ENCODE results near the gene IQCF6.
"Not testable (repeated sequence)": the region's sequence is repeated elsewhere in the genome, so short reads cannot be mapped to it uniquely, and the experiment has no call there.

Gene IQCF6

DNA sequence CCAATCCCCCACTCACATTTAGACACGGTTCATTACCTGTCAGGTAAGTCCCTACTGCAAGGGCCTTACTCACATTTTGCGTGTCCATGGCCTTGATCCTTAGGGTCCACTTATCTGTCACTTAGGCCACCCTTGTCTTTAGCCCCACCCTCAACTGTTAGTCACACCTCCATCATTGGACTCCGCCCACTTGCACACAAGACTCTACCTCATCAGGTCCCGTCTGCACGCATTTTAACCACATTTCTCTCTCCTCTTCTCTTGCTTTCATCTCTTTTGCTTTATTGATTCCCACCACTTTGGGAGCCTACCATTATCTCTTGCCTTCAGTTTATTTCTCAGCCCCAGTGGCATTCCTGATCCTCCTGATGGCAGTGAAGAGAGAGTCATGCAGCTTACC, at the start of gene IQCF6:
Gene IQCF6 (minus strand): TSS at position 101 of the 400 bp plus-strand sequence. CDS start 13 bp downstream, at position 88.
- no peak for DNase-seq (ENCODE audit: low read depth in 2 of 3, low spot score in 2 of 3)

DNA sequence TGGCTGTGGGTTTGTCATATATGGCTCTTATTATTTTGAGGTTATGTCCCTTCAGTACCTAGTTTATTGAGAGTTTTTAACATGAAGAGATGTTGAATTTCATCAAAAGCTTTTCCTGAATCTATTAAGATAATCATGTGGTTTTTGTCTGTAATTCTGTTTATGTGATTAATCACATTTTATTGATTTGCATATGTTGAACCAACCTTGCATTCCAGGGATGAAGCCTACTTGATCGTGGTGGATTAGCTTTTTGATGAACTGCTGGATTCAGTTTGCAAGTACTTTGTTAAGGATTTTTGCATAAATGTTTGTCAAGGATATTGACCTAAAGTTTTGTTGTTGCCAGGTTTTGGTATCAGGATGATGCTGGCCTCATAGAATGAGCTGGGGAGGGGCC, 49.3 kb upstream of the IQCF6 start:
- DNase-seq (ENCODE audit: low read depth in 2 of 3, low spot score in 2 of 3) = no peak

DNA sequence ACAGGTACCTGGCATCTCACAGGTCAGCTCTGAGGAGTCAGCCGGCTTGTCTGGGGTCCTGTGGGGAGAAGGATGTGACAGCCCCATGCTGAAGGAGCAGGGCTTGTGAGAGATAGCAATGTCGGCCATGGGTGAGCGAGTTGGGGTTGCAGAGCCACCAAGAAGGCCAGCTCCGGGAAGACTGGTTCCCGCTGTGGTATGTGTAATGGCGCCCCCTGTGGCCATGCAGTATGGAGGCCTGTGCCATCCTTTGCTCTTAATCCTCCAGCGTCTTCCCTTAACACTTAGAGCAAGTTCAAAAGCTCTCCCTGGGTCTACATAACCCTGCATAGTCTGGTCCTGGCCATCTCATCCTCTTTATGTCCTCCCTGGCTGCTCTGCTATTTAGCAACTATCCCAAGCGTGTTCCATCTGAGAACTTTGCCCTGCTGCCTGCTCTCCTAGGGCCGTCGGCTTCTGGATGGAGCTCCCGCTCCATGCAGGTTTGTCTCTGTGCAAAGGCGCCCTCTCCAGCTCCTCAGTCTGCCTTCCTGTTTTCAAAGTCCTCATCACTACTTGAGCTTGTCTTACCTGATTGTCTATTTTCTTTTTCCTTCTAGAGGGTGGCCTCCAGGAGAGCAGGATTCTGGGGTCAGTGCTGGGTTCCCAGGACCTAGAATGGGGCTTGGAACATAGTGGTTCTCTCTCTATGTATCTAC, 40.8 kb upstream of the IQCF6 start:
- no peak for DNase-seq (ENCODE audit: low read depth in 2 of 3, low spot score in 2 of 3)

DNA sequence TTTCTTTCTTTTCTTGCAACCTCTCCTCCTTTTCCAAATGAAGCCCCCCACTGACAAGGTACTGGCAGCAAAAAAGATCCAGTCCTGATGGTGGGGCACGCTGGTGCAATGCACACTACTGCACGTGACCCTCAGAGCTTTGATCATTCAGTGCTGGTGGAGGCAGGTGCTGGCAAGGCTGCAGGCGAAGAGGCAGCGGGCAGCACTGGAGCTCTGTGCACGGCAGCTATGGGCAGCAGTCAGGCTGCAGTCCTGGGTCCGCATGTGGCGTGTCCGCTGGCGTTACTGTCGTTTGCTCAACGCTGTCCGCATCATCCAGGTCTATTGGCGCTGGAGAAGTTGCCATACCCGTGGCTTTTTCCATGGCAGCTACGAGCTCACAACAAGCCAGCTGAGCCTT, 40.1 kb upstream of the IQCF6 start:
- DNase-seq (ENCODE audit: low read depth in 2 of 3, low spot score in 2 of 3) = no peak

DNA sequence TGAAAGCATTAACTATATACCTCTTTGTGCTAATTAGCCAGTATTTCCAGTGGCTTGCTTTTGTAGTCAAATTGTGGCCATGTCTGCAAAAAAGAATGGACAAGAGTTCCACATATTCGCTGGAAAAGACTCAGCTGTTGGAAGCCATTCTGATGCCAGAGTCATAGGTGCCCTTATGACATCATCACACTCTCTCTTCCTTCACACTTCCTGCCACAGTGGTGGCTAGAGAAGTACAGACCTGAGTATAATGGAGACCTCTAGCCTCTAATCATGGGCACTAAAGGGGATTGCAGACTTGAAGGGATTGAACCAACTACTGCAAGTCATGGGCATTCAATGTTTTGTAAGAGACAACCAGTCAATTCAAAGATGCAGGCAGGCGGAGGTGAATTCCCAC, 38.3 kb upstream of the IQCF6 start:
- DNase-seq (ENCODE audit: low read depth in 2 of 3, low spot score in 2 of 3) = no peak

DNA sequence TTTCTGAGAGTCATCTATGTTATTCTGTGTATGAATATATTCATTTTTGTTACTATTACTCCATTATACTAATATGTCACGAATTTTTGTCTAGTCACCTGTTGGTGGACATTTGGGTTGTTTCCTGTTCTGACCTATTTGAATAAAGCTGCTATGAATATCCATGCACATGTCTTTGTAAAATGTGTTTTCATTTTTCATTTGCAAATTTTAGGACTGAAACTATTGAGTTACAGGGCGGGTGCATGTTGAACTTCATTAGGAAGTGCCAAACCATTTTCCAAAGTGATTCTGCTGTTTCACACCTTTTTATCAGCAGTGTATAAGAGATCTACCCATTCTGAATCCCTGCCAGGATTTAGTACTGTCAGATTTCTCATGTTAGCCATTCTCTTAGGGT, 37.7 kb upstream of the IQCF6 start:
- DNase-seq (ENCODE audit: low read depth in 2 of 3, low spot score in 2 of 3) = no peak

DNA sequence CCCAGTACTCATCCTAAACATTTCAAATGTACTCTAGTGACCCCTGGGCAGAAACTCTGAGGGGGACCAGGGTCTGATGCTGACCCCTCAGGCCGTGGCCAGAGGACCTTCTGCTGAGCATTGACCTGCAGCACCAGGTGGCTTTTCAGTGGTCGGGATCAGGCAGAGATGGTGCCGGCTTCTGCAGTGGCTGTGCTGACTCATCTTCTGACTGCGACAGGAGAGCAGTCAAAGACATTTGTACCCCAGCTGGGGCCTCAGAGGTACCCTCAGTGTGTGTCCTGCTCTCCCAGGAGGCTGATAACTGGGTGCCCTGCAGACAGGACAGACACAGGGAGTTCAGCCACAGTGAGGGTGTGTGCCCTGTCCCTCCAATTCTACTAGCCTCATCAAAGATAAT, 36.6 kb upstream of the IQCF6 start:
- DNase-seq (ENCODE audit: low read depth in 2 of 3, low spot score in 2 of 3) = no peak

DNA sequence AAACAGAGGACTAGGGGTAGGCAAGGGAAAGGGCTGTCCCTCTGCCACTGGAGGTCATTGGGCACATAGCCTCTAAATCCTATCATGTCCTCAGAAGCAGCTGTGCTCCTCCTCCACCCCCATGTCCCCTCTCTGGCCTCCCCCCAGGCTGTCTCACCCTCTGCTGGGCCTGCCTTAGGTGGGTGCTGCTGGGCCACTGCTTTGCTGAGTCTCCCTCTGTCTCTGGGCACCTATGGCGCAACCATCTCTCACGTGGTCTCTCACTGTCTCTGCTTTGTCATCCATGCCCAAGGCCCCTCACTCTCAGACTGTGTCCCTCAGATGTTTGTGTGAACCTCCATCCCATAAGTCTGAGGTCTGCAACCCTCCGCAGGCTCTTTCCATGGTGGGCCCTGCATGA, 35.0 kb upstream of the IQCF6 start:
- DNase-seq (ENCODE audit: low read depth in 2 of 3, low spot score in 2 of 3) = no peak

DNA sequence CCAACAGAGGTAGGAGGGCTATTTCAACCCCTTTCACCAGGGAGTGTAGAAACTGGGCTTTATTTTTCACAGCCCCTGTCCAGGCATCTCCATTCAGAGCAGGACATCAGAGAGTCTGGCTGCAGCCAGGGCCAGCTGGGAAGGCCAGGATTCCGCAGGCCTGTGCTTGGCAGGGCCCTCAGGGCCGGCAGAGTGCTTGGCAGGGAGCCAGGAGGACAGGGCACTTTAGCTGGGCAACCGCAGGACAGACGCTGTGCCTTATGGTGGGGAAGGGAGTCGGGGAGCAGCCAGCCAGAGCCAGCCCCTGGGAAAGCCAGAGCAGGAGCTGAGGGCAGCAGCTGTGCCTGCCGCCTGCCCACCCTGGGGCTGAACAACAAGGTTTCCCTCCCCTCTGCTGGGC, 34.5 kb upstream of the IQCF6 start:
- no peak for DNase-seq (ENCODE audit: low read depth in 2 of 3, low spot score in 2 of 3)

DNA sequence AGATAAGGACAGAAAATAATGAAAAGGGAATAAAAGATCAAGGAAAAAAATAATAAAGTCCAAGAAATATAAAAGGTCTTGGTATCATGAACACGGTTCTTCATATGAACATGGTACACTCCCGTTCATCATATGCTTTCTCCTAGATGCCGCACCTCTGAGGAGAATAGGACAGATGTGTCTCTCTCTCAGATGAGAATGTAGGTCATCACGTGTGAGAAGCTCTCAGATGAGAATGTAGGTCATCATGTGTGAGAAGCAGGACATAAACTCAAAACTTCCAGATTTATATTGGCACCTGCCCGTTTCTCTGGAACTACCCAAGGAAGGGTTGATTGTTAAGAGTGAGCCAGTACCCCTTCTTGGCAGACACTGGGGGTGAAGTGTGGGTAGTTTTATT, 29.9 kb upstream of the IQCF6 start:
- DNase-seq (ENCODE audit: low read depth in 2 of 3, low spot score in 2 of 3) = no peak

DNA sequence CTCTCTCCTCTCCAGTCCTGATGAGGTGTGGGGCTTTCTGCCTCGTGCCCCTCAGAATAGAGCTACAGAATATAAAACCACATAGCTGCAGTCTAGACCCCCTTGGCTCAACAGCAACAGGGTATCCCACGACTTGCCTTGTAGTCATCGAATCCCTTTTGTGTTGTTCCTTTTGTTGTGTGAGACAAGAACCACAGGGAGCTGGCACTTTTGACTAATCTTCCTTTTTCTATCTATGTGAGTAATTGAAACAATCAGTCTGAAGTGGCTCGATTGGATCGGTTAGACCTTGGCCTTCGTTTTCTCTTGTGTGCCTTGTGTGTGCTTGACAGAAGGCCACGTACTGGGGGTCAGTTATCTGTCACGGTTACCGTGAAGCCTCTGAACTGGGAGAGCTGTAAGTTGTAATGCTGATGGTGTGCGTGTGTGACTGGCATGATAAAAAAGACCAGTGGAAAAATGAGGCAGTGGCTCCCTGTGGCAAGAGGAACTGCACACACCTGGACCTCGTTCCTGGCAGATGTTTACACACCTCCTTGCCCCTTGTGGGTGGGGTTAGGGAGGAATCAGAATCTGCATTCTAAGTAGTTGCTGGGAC, 23.2 kb upstream of the IQCF6 start:
- no peak for DNase-seq (ENCODE audit: low read depth in 2 of 3, low spot score in 2 of 3)

DNA sequence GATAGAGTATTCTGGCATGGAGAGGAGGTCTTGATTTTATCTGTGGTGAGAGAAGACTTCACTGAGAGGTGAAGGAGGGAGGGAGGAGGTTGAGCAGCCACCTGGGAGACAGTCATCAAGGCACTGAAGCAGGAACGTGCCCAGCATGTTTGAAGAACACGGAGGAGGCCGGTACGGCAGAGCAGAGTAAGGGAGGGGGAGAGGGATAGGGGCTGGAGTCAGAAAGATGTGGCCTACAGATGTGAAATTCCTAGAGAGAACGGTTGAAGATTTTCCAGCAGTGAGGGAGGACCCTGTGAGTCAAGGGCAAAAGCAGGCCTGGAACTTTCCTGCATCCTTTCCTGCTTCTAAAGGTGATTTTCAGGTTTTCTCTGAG, 21.7 kb upstream of the IQCF6 start:
- no peak for DNase-seq (ENCODE audit: low read depth in 2 of 3, low spot score in 2 of 3)

DNA sequence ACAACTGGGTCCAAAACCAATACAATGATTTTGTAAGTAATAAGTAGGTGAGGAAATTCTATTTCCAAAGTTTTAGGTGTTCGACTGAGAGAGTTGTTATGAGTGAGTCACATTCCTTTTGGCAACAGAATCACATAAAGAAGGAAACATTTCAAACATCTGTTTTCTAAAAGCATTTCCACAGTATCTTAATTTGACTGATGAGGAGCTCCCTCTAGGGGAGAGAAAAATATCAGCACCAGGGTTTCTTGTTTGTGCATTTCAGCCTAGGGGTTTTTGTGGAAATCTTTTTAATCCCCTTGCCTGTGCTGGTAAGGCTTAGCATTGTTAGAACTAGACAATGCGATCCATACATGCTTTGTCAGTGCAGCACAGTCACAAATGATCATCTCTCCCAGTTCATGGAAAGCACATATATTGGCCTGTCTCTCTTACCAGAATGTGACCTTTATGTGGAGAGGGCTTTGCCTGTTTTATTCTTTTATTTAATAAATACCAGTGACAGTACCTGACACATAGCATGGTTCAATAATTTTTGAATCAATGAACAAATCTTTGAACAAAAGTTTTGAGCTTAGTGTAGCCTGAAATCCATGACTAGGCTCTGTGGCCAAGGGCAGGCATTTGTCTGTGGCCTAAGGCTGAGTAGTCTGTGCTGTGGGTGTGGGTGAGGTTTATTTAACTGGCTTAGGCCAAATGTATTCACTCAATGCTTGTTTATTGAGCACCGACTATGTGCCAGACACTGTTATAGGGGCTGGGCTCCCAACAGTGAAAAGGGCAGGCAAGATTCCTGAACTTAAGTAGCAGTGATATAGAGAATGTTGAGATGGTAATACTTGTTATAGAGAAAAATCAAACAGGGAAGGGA, 21.1 kb upstream of the IQCF6 start:
- no peak for DNase-seq (ENCODE audit: low read depth in 2 of 3, low spot score in 2 of 3)

DNA sequence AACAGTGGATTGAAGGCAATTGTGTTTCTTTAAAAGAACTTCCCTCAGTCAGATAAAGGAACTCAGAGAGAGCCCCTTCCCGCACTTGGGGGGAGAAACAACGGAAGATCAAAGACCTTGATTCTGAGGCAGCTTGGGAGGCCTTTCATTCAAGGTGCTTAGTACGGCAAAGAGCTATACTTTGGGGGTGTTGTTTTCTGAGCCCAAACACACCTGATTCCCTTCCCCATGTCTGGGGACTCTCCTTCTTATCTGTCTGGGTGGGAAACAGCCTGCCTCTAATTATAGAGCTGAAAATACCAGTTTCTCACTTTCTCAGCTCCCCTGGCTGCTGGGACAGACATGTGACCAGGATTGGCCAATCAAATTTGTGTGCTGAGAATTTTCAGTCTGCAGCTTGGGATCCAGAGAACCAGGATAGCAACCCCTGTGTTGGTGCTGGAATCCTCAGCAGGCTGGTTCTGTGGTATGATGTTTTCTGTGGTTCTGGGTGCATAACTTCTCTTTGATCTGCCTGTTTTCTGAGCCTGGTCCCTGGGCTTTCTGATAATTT, 19.4 kb upstream of the IQCF6 start:
- DNase-seq (ENCODE audit: low read depth in 2 of 3, low spot score in 2 of 3) = no peak

DNA sequence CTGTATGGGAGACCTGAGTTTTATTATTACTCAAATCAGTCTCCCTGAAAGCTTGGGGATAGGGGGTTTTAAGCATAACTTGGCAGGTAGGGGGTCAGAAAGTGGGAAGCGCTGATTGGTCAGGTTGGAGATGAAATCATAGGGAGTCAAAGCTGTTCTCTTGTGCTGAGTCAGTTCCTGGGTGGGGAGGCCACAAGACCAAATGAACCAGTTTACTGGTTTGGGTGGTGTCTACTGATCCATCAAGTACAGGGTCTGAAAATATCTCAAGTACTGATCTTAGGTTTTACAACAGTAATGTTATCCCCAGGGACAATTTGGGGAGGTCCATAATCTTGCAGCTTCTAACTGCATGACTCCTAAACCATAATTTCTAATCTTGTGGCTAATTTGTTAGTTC, 17.8 kb upstream of the IQCF6 start:
- no peak for DNase-seq (ENCODE audit: low read depth in 2 of 3, low spot score in 2 of 3)

DNA sequence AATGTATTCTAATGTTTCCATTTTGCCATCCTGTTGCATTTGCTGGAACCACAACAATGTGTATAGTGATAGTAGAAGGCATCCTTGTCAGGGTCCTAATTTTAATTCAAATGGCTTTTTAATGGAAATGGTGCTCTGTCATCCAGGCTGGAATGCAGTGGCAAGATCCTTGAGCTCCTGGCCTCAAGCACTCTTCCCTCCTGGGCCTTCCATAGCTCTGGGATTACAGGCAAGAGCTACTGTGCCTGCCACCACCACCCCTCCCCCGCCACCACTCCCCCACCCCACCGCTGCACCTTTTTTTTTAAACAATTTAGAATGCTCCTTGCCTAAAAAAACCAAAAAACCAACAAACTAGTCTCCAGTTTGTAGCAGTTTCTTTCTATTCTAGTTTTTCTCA, 15.2 kb upstream of the IQCF6 start:
- DNase-seq (ENCODE audit: low read depth in 2 of 3, low spot score in 2 of 3) = no peak

DNA sequence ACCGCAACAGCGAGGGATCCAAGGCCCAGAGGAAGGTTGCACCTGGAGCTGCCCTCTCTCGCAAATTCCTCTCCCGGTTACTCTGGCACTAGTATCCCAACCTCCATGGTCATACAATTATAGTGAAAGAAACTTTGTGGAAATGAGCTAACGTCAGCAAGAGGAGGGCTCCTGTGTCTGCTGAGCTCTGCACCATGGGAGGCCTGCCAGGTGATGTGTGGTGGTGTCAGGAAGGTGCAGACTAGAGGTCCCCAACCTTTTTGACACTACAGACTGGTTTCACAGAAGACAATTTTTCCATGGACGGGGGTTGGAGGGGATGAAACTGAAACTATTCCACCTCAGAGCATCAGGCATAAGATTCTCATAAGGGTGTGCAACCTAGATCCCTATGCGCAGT, 13.2 kb upstream of the IQCF6 start:
- DNase-seq (ENCODE audit: low read depth in 2 of 3, low spot score in 2 of 3) = no peak

DNA sequence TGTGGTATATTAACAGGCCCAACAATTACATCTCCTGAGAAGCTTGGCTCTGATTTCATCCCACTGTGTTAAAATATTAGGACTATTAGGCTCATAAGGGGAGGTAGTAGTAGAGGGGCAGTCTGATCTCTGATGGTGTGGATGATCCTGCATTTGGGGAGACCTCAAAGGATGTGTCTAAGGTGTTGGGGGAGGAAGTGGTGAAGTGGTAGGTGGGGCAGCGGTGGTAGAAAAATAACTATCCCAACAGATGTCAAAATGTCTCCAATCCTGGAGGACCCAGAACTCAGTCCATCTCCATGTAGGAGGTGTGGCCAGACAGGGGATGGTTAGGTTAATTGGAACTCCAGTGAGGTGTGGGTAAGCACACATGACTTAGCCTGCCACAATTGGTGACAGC, 10.4 kb upstream of the IQCF6 start:
- no peak for DNase-seq (ENCODE audit: low read depth in 2 of 3, low spot score in 2 of 3)

DNA sequence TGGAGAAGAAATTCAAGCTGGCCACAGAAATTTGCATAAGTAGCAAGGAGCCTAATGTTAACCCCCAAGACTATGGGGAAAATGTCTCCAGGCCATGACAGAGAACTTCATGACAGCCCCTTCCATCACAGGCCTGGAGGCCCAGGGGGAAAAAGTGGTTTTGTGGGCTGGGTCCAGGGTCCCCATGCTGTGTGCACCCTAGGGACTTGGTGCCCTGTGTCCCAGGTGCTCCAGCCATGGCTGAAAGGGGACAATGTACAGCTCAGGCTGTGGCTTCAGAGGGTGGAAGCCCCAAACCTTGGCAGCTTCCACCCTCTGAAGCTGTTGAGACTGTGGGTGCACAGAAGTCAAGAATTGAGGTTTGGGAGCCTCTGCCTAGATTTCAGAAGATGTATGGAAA, 8.5 kb upstream of the IQCF6 start:
- not testable (repeated sequence) for DNase-seq (ENCODE audit: low read depth in 2 of 3, low spot score in 2 of 3)

DNA sequence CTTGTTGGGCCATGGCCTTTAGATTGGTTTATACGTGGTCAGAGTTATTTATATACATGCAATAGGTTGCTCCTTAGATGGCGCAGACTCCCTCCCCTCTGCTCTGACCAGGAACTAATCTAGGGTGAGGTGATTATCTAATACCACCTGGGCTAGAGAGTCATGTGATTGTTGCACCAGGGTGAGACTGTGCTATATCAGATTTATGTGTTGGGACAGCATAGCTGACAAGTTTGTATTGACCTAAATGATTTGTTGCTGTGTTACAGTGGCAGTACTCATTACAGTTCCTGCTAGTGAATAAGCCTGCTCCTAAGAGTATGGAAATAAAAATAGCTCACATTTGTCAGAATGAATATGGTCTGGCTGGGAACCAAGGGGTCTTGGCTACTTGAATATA, 7.2 kb upstream of the IQCF6 start:
- DNase-seq (ENCODE audit: low read depth in 2 of 3, low spot score in 2 of 3) = no peak

DNA sequence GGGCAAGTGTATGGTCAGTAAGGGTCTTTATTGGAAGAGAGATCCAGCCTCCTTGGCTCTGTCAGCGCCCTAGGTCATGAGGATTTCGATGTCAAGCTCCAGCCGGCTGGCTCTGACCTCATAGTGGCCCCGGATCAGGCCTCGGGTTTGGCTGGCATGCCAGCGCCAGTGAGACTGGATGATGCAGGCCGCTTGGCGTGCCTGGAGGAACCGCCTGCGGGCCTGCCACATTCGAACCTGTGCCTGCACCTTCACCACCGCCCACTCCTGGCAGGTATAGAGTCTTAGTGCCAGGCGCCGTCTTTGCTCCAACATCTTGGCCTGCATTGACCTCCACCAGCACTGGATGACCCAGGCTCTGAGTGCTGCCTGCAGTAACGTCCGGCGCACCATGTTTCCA, 483 bp downstream of the IQCF6 start:
- no peak for DNase-seq (ENCODE audit: low read depth in 2 of 3, low spot score in 2 of 3)

DNA sequence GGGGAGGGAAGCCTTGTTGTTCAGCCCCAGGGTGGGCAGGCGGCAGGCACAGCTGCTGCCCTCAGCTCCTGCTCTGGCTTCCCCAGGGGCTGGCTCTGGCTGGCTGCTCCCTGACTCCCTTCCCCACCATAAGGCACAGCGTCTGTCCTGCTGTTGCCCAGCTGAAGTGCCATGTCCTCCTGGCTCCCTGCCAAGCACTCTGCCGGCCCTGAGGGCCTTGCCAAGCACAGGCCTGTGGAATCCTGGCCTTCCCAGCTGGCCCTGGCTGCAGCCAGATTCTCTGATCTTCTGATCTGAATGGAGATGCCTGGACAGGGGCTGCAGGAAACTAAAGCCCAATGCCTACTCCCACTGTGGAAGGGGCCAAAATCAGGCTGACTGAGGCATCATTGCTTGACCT, 1.1 kb downstream of the IQCF6 start:
- DNase-seq (ENCODE audit: low read depth in 2 of 3, low spot score in 2 of 3) = no peak
